Measurements from ENCODE around the gene NOSIP. TPM values are rescaled to one million over a fixed set of nuclear protein-coding genes. Genes with fewer than 3 reads are reported as not detected.

Gene NOSIP
- polyA plus RNA-seq, 1 experiment, result 43.9 TPM

DNA sequence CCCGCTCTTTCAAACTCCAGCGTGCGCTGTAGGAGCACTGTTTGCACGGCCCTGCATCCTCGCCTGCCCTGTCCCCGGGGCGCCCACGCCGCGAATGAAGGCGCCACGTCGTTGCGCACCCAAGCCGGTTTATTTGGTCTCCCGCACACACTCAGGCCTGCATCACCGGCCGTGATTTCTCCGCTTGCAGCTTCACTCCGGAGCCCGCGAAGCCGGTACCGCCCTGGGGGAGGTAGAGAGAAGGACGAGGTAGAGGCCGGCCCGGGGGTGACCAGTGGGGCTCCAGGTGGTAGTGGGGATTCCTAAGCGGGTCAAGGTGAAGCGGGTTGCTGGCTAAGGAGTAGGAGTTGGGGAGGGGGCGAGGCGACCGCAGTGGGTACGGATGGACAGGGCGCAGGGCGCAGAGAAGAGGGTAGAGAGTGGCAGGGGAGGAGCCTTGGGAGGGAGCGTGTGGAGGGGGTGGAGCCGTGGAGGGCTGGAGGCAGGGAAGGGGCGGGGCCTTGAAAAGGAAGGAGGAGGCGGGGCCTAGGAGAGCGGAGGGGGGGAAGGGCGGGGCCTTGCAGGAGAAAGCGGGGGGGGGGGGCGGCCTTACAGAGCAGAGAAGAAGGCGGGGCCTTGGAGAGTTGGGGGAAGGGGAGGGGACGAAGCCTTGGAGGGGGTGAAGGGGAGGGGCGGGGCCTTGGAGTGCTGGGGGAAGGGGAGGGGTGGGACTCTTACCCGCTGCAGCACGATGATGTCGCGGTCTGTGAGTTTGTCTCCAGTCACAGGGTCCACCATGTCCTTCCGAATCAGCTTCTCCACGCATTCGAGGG lies 24.6 kb downstream of the NOSIP start:
- no peak overlapping the region for H3K4me3 ChIP-seq (ENCODE audit: low read depth, low read length)
- no peaks in the 10 kb centered on the region for H3K27me3 ChIP-seq (ENCODE audit: control insufficient read depth, insufficient read depth, low read length)
- H3K9me3 ChIP-seq (ENCODE audit: control insufficient read depth, insufficient read depth, low read length), result peaks cover 10% of the 10 kb centered on the region; the same call in 1 of the 2 replicates
- CTCF ChIA-PET, result interaction anchor here (5.8 kb wide), 1 partner anchor 15 kb away, joined by 75 read pairs; no protein-coding TSS in a partner anchor
- no peak for DNase-seq (ENCODE audit: low read depth, low spot score)
- POLR2A ChIA-PET, result no interaction called here
- TF ChIP-seq CTCF (IDR thresholded peaks at IDR 0.05; ENCODE audit: low read depth, low read length), result no peak
- H3K27ac ChIP-seq (ENCODE audit: low read depth, low read length), result no peak overlapping the region

- Histone ChIP-seq H3K27me3 (ENCODE audit: control insufficient read depth, insufficient read depth, low read length) (no peaks in the 10 kb centered on the region), H3K27ac (ENCODE audit: low read depth, low read length) (no peak overlapping the region), H3K9me3 (ENCODE audit: control insufficient read depth, insufficient read depth, low read length) (peaks cover 10% of the 10 kb centered on the region; the same call in 1 of the 2 replicates), H3K4me3 (ENCODE audit: low read depth, low read length) (no peak overlapping the region)
- CTCF ChIA-PET, result interaction anchor here (0.6 to 6.5 kb wide), 3 partner anchors 8 to 48 kb away, joined by 3 to 30 read pairs (median 4); no protein-coding TSS in a partner anchor
- TF ChIP-seq CTCF (IDR thresholded peaks at IDR 0.05; ENCODE audit: low read depth, low read length), result no peak
- DNase-seq (ENCODE audit: low read depth, low spot score), result no peak
- POLR2A ChIA-PET, result interaction anchor here (0.7 kb wide), 1 partner anchor 26 kb away, joined by 5 read pairs; no protein-coding TSS in a partner anchor
Measured at GRCh38 chr19:49554701-49555181, 25.6 kb downstream of the NOSIP start.

DNA sequence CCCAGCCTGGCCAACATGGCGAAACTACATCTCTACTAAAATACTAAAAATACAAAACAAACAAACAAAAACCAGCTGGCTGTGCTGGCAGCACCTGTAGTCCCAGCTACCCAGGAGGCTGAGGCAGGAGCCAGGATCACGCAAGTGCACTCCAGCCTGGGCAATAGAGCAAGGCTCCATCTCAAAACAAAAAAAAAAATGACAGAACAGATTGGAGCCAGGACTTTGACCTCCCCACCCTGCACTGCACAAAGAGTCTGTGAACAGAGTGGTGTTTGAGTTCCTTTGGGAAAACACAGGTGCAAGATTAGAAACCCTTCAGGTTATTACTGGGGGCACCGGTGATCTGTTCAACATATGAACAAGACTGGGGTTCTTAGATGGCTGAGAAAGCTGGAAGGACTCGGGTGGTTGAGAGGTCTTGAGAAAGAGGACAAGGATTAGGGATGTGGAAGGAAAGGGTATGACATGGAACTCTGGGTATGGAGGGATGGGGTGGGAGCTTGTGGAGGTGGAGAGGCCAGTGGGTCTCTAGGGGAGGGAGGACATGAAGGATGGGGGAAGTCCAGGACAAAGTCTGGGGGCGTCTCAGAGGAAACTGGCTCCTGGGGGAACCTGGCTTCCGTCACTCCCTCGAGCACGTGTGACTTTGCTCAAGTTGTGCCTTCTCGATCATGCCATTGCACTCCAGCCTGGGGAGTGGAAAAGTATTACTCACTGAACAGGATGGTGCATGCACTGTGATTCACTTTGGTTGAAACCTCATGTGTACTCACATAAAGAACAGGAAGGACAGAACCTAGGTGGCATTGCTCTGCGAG lies 26.7 kb downstream of the NOSIP start:
- ChIA-PET CTCF (interaction anchor here (0.6 to 6.5 kb wide), 3 partner anchors 16 to 51 kb away, joined by 4 to 30 read pairs (median 4); no protein-coding TSS in a partner anchor), POLR2A (interaction anchor here (0.6 to 0.7 kb wide), 2 partner anchors 20 to 38 kb away, joined by 4 to 10 read pairs; no protein-coding TSS in a partner anchor)
- no peak overlapping the region for H3K27ac ChIP-seq (ENCODE audit: low read depth, low read length)

DNA sequence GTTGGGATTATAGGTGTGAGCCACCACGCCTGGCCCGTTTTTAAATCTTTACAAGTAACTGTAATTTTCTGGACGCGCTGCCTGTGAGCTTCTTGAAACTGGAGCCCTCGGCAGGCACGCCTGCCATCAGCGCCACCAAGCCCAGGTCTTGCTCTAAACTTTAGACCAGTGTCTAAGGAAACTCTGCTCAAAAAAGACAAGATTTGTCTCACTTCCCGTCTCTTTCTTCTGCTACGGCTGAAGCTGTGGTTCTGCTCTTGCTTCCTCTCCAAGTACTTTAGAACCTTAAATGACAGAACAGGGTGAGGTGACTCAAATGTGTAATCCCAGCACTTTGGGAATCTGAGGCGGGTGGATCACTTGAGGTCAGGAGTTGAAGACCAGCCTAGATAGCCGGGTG lies 27.6 kb downstream of the NOSIP start:
- H3K9me3 ChIP-seq (ENCODE audit: control insufficient read depth, insufficient read depth, low read length), result peaks cover 10% of the 10 kb centered on the region; the same call in 1 of the 2 replicates
- H3K27me3 ChIP-seq (ENCODE audit: control insufficient read depth, insufficient read depth, low read length), result no peaks in the 10 kb centered on the region
- ChIA-PET POLR2A (interaction anchor here (1.4 kb wide), 1 partner anchor 128 kb away, joined by 3 read pairs; no protein-coding TSS in a partner anchor), CTCF (interaction anchor here (0.6 to 6.5 kb wide), 2 partner anchors 17 to 50 kb away, joined by 4 to 30 read pairs; no protein-coding TSS in a partner anchor)
- no peak overlapping the region for H3K27ac ChIP-seq (ENCODE audit: low read depth, low read length)
- no peak for TF ChIP-seq CTCF (IDR thresholded peaks at IDR 0.05; ENCODE audit: low read depth, low read length)
- no peak overlapping the region for H3K4me3 ChIP-seq (ENCODE audit: low read depth, low read length)
- no peak for DNase-seq (ENCODE audit: low read depth, low spot score)

More for the DNA sequence above, 26.7 kb downstream of the NOSIP start:
- H3K9me3 ChIP-seq (ENCODE audit: control insufficient read depth, insufficient read depth, low read length), result peaks cover 10% of the 10 kb centered on the region; the same call in 1 of the 2 replicates
- no peak for DNase-seq (ENCODE audit: low read depth, low spot score)
- no peak overlapping the region for H3K4me3 ChIP-seq (ENCODE audit: low read depth, low read length)
- H3K27me3 ChIP-seq (ENCODE audit: control insufficient read depth, insufficient read depth, low read length), result no peaks in the 10 kb centered on the region
- TF ChIP-seq CTCF (IDR thresholded peaks at IDR 0.05; ENCODE audit: low read depth, low read length), result no peak
